Measurements from ENCODE around the gene RELN. TPM values are rescaled to one million over a fixed set of nuclear protein-coding genes. Genes with fewer than 3 reads are reported as not detected.

RELN gene
- total RNA-seq, 1 experiment from 2014 or later = 0.02 TPM

DNA sequence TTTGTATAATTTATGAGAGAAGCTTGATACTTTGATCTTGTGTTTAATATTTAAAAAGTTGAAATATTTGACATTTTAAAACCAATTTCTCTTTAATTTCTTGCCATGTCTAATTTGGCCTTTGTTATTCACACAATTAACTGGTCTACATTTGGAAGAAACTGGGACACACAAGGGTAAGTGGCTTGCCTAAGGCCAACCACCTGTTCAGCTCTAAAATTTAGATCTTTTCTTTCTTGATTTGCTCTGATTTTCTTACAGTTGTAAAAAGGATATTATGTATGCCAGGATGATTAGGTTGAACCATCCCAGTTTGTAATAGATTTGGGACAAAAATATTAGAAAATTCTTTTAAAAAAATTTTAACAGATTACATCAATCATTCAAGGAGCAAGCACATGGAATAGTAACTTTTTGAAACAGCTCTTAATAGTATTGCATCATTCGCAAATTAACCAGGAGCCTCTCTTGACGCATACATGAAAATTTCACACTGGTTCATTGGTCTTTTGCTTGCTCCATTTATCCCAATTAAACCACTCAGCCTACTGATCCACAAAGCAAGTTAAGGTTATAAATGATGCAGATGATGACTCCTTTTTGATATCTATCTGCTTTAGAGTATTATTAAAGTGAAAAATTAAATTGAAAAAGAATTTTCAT, 321.0 kb downstream of the RELN start:
- no peaks in the 10 kb centered on the region for H3K36me3 Mint-ChIP-seq (ENCODE audit: insufficient read depth in 1 of 3, low read depth in 3 of 3)
- no peak overlapping the region for H3T11ph ChIP-seq (ENCODE audit: low read length)
- H3K23me2 ChIP-seq (ENCODE audit: insufficient read length, low read depth, low read length, poor library complexity, severe bottlenecking) = no peaks in the 10 kb centered on the region
- no peak overlapping the region for H3K18ac ChIP-seq (ENCODE audit: insufficient read length, low read depth, low read length)
- H3K79me2 ChIP-seq (ENCODE audit: insufficient read depth, low read length) = no peaks in the 10 kb centered on the region
- WGBS (ENCODE audit: extremely low coverage, insufficient read length, low lambda C conversion rate) = no CpG with 5 or more reads among the region's 2 CpGs
- no peak overlapping the region for H3K27ac Mint-ChIP-seq
- no peak overlapping the region for H2BK20ac ChIP-seq (ENCODE audit: low read depth, low read length, poor library complexity, severe bottlenecking)
- no peak overlapping the region for H4K91ac ChIP-seq (ENCODE audit: insufficient read length, low read depth, low read length)
- H2BK5ac ChIP-seq (ENCODE audit: insufficient read length, low read length) = no peak overlapping the region
- H3K27me3 Mint-ChIP-seq (ENCODE audit: low read depth) = peaks cover 2% of the 10 kb centered on the region; the same call in 1 of the 2 replicates
- no peaks in the 10 kb centered on the region for H3K27me3 ChIP-seq (ENCODE audit: insufficient read depth, low read length)
- H3K79me1 ChIP-seq (ENCODE audit: insufficient read depth, low read depth, low read length, poor library complexity, severe bottlenecking) = no peaks in the 10 kb centered on the region
- no peak overlapping the region for H2BK120ac ChIP-seq (ENCODE audit: low read depth, low read length, poor library complexity, severe bottlenecking)
- H3K14ac ChIP-seq (ENCODE audit: insufficient read depth, low read length) = no peak overlapping the region
- H3K4me1 ChIP-seq (ENCODE audit: insufficient read depth, low read length) = no peaks in the 10 kb centered on the region
- no peak overlapping the region for H3K27ac ChIP-seq (ENCODE audit: insufficient read length, low read depth, low read length)
- no peak overlapping the region for H3K4me2 ChIP-seq (ENCODE audit: insufficient read depth, insufficient read length, low read length)
- no peak overlapping the region for H2BK12ac ChIP-seq (ENCODE audit: insufficient read length, low read depth, low read length)
- no peak for DNase-seq
- no peak overlapping the region for H3K4ac ChIP-seq (ENCODE audit: low read depth, low read length)
- TF ChIP-seq, protein P1, sequence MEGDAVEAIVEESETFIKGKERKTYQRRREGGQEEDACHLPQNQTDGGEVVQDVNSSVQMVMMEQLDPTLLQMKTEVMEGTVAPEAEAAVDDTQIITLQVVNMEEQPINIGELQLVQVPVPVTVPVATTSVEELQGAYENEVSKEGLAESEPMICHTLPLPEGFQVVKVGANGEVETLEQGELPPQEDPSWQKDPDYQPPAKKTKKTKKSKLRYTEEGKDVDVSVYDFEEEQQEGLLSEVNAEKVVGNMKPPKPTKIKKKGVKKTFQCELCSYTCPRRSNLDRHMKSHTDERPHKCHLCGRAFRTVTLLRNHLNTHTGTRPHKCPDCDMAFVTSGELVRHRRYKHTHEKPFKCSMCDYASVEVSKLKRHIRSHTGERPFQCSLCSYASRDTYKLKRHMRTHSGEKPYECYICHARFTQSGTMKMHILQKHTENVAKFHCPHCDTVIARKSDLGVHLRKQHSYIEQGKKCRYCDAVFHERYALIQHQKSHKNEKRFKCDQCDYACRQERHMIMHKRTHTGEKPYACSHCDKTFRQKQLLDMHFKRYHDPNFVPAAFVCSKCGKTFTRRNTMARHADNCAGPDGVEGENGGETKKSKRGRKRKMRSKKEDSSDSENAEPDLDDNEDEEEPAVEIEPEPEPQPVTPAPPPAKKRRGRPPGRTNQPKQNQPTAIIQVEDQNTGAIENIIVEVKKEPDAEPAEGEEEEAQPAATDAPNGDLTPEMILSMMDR (conservative IDR thresholded peaks at IDR 0.05) = no peak
- no peak overlapping the region for H3K4me3 Mint-ChIP-seq
- H2AFZ ChIP-seq (ENCODE audit: low read length) = no peak overlapping the region
- no peak overlapping the region for H4K5ac ChIP-seq (ENCODE audit: insufficient read length, low read depth, low read length)
- H3K4me1 Mint-ChIP-seq = no peaks in the 10 kb centered on the region
- no peak overlapping the region for H3K23ac ChIP-seq (ENCODE audit: insufficient read length, low read depth, low read length)
- H3K56ac ChIP-seq (ENCODE audit: insufficient read length, low read depth, low read length) = no peak overlapping the region
- H2BK15ac ChIP-seq (ENCODE audit: low read depth, low read length) = no peak overlapping the region
- no peak overlapping the region for H4K8ac ChIP-seq (replicated peaks; ENCODE audit: insufficient read length, low read depth, low read length)
- no peaks in the 10 kb centered on the region for H3K9me3 ChIP-seq (ENCODE audit: control insufficient read depth, low read depth, low read length)
- no peaks in the 10 kb centered on the region for H3K9me3 Mint-ChIP-seq
- H3K9ac ChIP-seq (ENCODE audit: extremely low read depth, insufficient read length, low read length) = no peak overlapping the region
- no peaks in the 10 kb centered on the region for H4K20me1 ChIP-seq (ENCODE audit: control insufficient read depth, insufficient read depth, insufficient read length)
- H2AK5ac ChIP-seq (ENCODE audit: insufficient read length, low read length) = no peak overlapping the region

Measured in H9 (cell line).